Right ventricle myocardium inferior (tissue), 1 donor: ENCODE data around the gene KLHL40. TPM values are rescaled to one million over a fixed set of nuclear protein-coding genes. Genes with fewer than 3 reads are reported as not detected.

Experiments
- total RNA-seq: library from RNA; stranded (reverse); fragmentation: NEBNext Ultra II Directional; extraction: Animal tissue kit (Norgen Biotek cat#: 25700); gene quantifications from one replicate; pipeline ENCODE4 v1.2.1, GENCODE V29; 2021
- donor health status: DM: no; HTN: yes; CAD: no; lungs with severe emphysema.

The KLHL40 gene
- total RNA-seq, 1 donor from 2014 or later = not detected

Other genes starting within 250 kb of the KLHL40 start
- gene VIPR1, start 182.9 kb upstream of the KLHL40 start, total RNA-seq = 2.1 TPM
- 23.9 TPM for gene SEC22C, start 103.6 kb upstream of the KLHL40 start, total RNA-seq
- 9.7 TPM for gene SS18L2, start 94.7 kb upstream of the KLHL40 start, total RNA-seq
- 21.2 TPM for gene NKTR, start 84.9 kb upstream of the KLHL40 start, total RNA-seq
- gene ZBTB47, start 31.8 kb upstream of the KLHL40 start, total RNA-seq = 80.2 TPM
- 440 TPM for gene HHATL, start 17.3 kb downstream of the KLHL40 start, total RNA-seq
- gene CCDC13, start 87.7 kb downstream of the KLHL40 start, total RNA-seq = 0.41 TPM
- 335 TPM for gene HIGD1A, start 119.0 kb downstream of the KLHL40 start, total RNA-seq
- gene ACKR2, start 123.9 kb downstream of the KLHL40 start, total RNA-seq = 0.89 TPM
- not detected for gene CYP8B1, start 190.3 kb downstream of the KLHL40 start, total RNA-seq
- 4.1 TPM for gene ZNF662, start 220.6 kb downstream of the KLHL40 start, total RNA-seq